Astrocyte of the hippocampus (primary cell): ENCODE data around the gene XRCC4.
"Not testable (repeated sequence)": the region's sequence is repeated elsewhere in the genome, so short reads cannot be mapped to it uniquely, and the experiment has no call there.

ENCODE experiments used
- DNase-seq: peaks from one replicate; pipeline ENCODE4 v3.0.0; 2011; ENCODE audit warnings: low read depth, low spot score

The XRCC4 gene

GRCh38 chr5:83345423-83345822, 268.1 kb downstream of the XRCC4 start:
- no peak for DNase-seq

GRCh38 chr5:83348281-83348780, 271.0 kb downstream of the XRCC4 start:
- DNase-seq, result no peak

- no peak for DNase-seq
Measured at GRCh38 chr5:83353231-83353630, 275.9 kb downstream of the XRCC4 start.

GRCh38 chr5:83353774-83354173, 276.4 kb downstream of the XRCC4 start:
- DNase-seq, result no peak

- DNase-seq, result no peak
Measured at GRCh38 chr5:83354958-83355357, 277.6 kb downstream of the XRCC4 start.

GRCh38 chr5:83355482-83356014, 278.2 kb downstream of the XRCC4 start:
- DNase-seq, result not testable (repeated sequence)

GRCh38 chr5:83357621-83358231, 280.4 kb downstream of the XRCC4 start:
- no peak for DNase-seq

- DNase-seq, result no peak
Measured at GRCh38 chr5:83360573-83360972, 283.2 kb downstream of the XRCC4 start.

GRCh38 chr5:83362526-83362925, 285.2 kb downstream of the XRCC4 start:
- no peak for DNase-seq

GRCh38 chr5:83363111-83363885, 286.0 kb downstream of the XRCC4 start:
- no peak for DNase-seq

GRCh38 chr5:83363886-83364275, 286.5 kb downstream of the XRCC4 start:
- DNase-seq, result no peak

GRCh38 chr5:83364312-83365299, 287.3 kb downstream of the XRCC4 start:
- DNase-seq, result no peak

- peak; percentile 75 for DNase-seq
Measured at GRCh38 chr5:83368319-83368718, 291.0 kb downstream of the XRCC4 start.

GRCh38 chr5:83368835-83369234, 291.5 kb downstream of the XRCC4 start:
- no peak for DNase-seq

GRCh38 chr5:83370957-83371356, 293.6 kb downstream of the XRCC4 start:
- no peak for DNase-seq

- DNase-seq, result no peak
Measured at GRCh38 chr5:83371726-83372125, 294.4 kb downstream of the XRCC4 start.

GRCh38 chr5:83374547-83374946, 297.2 kb downstream of the XRCC4 start:
- DNase-seq, result no peak

GRCh38 chr5:83375049-83375745, 297.9 kb downstream of the XRCC4 start:
- no peak for DNase-seq

GRCh38 chr5:83376461-83376860, 299.1 kb downstream of the XRCC4 start:
- DNase-seq, result no peak

- no peak for DNase-seq
Measured at GRCh38 chr5:83377131-83377865, 300.0 kb downstream of the XRCC4 start.
